Measurements from ENCODE around the gene STRN3. TPM values are rescaled to one million over a fixed set of nuclear protein-coding genes. Genes with fewer than 3 reads are reported as not detected.
A peak's percentile ranks its signal among the peaks of the same experiment; 100 is the strongest.

Gene STRN3
- total and polyA plus RNA-seq, 10 donors, result 7.6 to 50.1 (median 34.3) TPM

DNA sequence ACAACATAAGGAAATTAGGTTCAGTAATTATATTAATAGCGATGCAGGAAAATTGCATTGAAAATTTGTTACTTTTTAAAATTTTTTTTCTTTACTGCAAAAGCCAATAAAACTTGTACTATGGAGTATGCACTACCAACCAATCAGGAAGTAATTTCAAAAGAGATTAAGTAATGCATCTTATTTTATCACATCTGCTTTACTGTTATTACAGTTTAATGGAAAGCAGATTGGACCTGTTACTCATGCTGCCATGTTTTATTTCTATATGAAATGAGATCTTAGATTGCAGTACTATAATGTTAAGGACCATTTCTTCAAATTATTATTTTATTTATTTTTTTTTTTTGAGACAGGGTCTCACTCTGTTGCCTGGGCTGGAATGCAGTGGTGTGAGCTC is 1.7 kb upstream of the STRN3 start:
- intact Hi-C loops (cut with DNase I; ENCODE audit: low total_unique reads), result no loop called here
- H3K27ac ChIP-seq, result peak overlapping the region in 6 of 8 donors; percentile 97 to 100 (median 98)
- TF ChIP-seq, protein P1, sequence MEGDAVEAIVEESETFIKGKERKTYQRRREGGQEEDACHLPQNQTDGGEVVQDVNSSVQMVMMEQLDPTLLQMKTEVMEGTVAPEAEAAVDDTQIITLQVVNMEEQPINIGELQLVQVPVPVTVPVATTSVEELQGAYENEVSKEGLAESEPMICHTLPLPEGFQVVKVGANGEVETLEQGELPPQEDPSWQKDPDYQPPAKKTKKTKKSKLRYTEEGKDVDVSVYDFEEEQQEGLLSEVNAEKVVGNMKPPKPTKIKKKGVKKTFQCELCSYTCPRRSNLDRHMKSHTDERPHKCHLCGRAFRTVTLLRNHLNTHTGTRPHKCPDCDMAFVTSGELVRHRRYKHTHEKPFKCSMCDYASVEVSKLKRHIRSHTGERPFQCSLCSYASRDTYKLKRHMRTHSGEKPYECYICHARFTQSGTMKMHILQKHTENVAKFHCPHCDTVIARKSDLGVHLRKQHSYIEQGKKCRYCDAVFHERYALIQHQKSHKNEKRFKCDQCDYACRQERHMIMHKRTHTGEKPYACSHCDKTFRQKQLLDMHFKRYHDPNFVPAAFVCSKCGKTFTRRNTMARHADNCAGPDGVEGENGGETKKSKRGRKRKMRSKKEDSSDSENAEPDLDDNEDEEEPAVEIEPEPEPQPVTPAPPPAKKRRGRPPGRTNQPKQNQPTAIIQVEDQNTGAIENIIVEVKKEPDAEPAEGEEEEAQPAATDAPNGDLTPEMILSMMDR (IDR thresholded peaks at IDR 0.05 in 8 of 11, conservative IDR thresholded peaks at IDR 0.05 in 3 of 11), result no peak
- TF ChIP-seq POLR2A (IDR thresholded peaks at IDR 0.05) (no peak), POLR2AphosphoS5 (IDR thresholded peaks at IDR 0.05) (no peak)
- no peaks in the 10 kb centered on the region for H3K27me3 ChIP-seq (replicated peaks in 1 of 7)
- WGBS, 5 donors, result 95 to 100% (median 98%) methylated on average over 1 of the region's 1 CpG
- peaks cover 15 to 59% (median 33%) of the 10 kb centered on the region in 6 donors for H3K4me1 ChIP-seq
- H3K36me3 ChIP-seq, result no peaks in the 10 kb centered on the region
- peak overlapping the region in 2 of 8 donors; percentile 91 for H3K4me3 ChIP-seq
- H3K9me3 ChIP-seq, result no peaks in the 10 kb centered on the region
- DNase-seq, result no peak

DNA sequence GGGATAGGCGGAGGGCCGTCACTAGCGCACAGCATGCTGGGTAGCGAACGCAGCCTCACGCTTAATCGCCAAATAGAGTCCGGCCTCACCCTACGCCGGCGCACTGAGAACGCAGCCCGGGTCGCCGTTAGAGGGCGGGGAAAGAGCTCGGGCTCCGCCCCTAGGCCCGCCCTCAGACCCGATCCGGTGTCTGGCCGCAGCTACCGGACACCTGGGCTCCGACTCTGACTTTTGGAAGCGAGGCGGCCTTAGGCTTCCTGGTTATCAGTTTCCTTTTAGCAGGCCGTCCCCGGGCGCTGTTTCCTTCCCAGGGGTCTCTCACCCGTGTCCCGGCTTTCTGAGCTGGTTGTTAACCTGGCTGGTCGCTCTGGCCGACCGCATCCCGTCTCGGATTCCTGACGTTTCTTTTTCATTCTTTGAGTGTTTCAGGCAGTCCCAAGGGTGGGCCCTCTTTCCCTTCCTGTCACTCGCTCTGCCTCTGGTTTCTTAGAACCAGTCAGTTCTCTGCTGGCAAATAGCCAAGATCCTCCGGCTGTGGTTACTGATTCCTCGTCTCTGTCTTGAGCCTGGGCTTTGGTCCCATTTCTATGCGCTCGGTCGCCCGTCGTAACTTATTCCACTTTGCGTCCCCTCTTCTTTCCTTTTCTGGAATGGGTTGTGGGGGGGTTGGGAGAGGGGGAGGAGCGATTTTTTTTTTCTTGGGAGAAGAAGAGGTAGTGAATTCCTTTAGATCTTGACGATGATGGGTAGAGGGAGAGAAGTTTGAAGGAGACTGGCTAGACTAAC is 464 bp upstream of the STRN3 start:
- peaks cover 21 to 64% (median 38%) of the 10 kb centered on the region in 6 donors for H3K4me1 ChIP-seq
- H3K4me3 ChIP-seq, result peak overlapping the region; percentile 84 to 95 (median 91)
- H3K27ac ChIP-seq, result peak overlapping the region; percentile 94 to 100 (median 98)
- DNase-seq, result peak; percentile 99
- H3K27me3 ChIP-seq (replicated peaks in 1 of 7), result no peaks in the 10 kb centered on the region
- intact Hi-C loops (cut with DNase I; ENCODE audit: low total_unique reads), result no loop called here
- WGBS, 5 donors, result 0 to 1% (median 0%) methylated on average over 23 to 48 of the region's 48 CpGs
- H3K36me3 ChIP-seq, result no peaks in the 10 kb centered on the region
- TF ChIP-seq, protein P1 (IDR thresholded peaks at IDR 0.05 in 8 of 11, conservative IDR thresholded peaks at IDR 0.05 in 3 of 11), result peak in 5 of 11 experiments; percentile 20 to 56 (median 36)
- peak; percentile 86 to 92 (median 90) for TF ChIP-seq POLR2AphosphoS5 (IDR thresholded peaks at IDR 0.05)
- TF ChIP-seq POLR2A (IDR thresholded peaks at IDR 0.05), result peak in 1 of 3 donors; percentile 55
- no peaks in the 10 kb centered on the region for H3K9me3 ChIP-seq

DNA sequence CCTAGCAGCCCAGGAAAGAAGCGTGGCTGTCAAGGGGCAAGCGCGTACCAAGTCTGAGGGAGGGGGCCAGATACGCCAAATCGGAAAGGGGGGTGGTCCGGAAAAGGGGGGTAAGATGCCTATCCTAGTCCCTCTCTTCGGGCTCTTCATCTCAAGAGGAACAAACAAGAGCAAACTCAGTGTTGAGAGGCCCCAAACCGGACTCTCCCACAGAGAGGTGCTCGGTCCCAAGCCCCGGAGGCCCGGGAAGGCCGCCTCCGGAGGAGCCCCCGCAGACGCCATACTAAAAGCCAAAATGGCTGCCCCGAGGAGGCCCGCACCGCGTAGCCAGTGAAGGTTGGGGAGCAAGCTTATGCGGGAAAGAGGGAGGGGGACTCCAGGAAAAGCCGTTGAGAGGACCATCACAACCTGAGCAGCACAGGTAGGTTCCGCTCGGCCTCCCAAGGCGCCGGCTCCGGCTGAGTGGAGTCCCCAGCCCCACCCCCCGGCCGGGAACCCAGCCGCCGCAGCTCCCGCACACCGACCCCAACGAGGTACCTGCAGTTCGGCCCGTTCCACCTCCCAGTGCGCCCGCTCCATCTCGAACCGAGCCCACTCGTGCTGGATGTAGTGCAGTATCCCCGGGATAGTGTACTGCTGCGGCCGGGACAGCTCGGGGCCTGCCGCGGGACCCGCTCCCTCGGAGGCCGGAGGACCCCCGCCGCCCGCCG is 657 bp downstream of the STRN3 start, which contains the start of gene AP4S1:
Gene AP4S1, plus strand, starts transcription at position 283 of the 710 bp plus-strand sequence. CDS start 40,548 bp downstream, outside the sequence.
- Histone ChIP-seq H3K4me3 (peak within 1 kb of the TSS; percentile 84 to 95 (median 91)), H3K36me3 (peaks cover 0 to 9% (median 0%) of the 10 kb centered on the region in 6 donors), H3K27ac (peak within 1 kb of the TSS; percentile 94 to 100 (median 98)), H3K27me3 (replicated peaks in 1 of 7) (no peaks in the 10 kb centered on the region), H3K9me3 (no peaks in the 10 kb centered on the region), H3K4me1 (peaks cover 26 to 71% (median 43%) of the 10 kb centered on the region in 6 donors)
- intact Hi-C loops (cut with DNase I; ENCODE audit: low total_unique reads), result no loop called here
- TF ChIP-seq, protein P1 (IDR thresholded peaks at IDR 0.05 in 8 of 11, conservative IDR thresholded peaks at IDR 0.05 in 3 of 11), result no peak
- TF ChIP-seq POLR2A (IDR thresholded peaks at IDR 0.05) (no peak), POLR2AphosphoS5 (IDR thresholded peaks at IDR 0.05) (no peak)
- DNase-seq, result peak; percentile 93
- 0 to 3% (median 1%) methylated on average over 20 to 53 of the region's 53 CpGs for WGBS, 5 donors

Data from spleen (tissue), 11 donors.